Measurements from ENCODE around the gene YTHDF1.
A peak's percentile ranks its signal among the peaks of the same experiment; 100 is the strongest.
"Not testable (repeated sequence)": the region's sequence is repeated elsewhere in the genome, so short reads cannot be mapped to it uniquely, and the experiment has no call there.

Gene YTHDF1

GRCh38 chr20:63216041-63216848 lies at the start of gene YTHDF1:
YTHDF1 (minus strand) TSS chr20:63216131; CDS start chr20:63215892, 239 bp downstream.
- DNase-seq: peak; percentile 96

GRCh38 chr20:63264519-63264918 lies 48.6 kb upstream of the YTHDF1 start:
- no peak for DNase-seq

- DNase-seq: no peak
Measured at GRCh38 chr20:63264000-63264399, 48.1 kb upstream of the YTHDF1 start.

- no peak for DNase-seq
Measured at GRCh38 chr20:63262836-63263235, 46.9 kb upstream of the YTHDF1 start.

- DNase-seq: no peak
Measured at GRCh38 chr20:63261795-63262528, 46.0 kb upstream of the YTHDF1 start.

- DNase-seq: no peak
Measured at GRCh38 chr20:63261060-63261794, 45.3 kb upstream of the YTHDF1 start.

- no peak for DNase-seq
Measured at GRCh38 chr20:63260521-63260920, 44.6 kb upstream of the YTHDF1 start.

GRCh38 chr20:63259734-63260460 lies 44.0 kb upstream of the YTHDF1 start:
- no peak for DNase-seq

GRCh38 chr20:63258781-63259180 lies 42.9 kb upstream of the YTHDF1 start:
- DNase-seq: no peak

GRCh38 chr20:63257629-63258028 lies 41.7 kb upstream of the YTHDF1 start:
- no peak for DNase-seq

GRCh38 chr20:63256954-63257353 lies 41.0 kb upstream of the YTHDF1 start:
- no peak for DNase-seq

- no peak for DNase-seq
Measured at GRCh38 chr20:63255931-63256704, 40.2 kb upstream of the YTHDF1 start.

- no peak for DNase-seq
Measured at GRCh38 chr20:63254606-63255384, 38.9 kb upstream of the YTHDF1 start.

GRCh38 chr20:63254232-63254605 lies 38.3 kb upstream of the YTHDF1 start, which contains the start of gene NKAIN4:
NKAIN4 (minus strand) TSS chr20:63254463; CDS start chr20:63254450, 13 bp downstream.
- DNase-seq: no peak

- DNase-seq: no peak
Measured at GRCh38 chr20:63253438-63254231, 37.7 kb upstream of the YTHDF1 start.

GRCh38 chr20:63253065-63253437 lies 37.1 kb upstream of the YTHDF1 start:
- no peak for DNase-seq

GRCh38 chr20:63252284-63252711 lies 36.4 kb upstream of the YTHDF1 start:
- DNase-seq: no peak

- DNase-seq: not testable (repeated sequence)
Measured at GRCh38 chr20:63251350-63251749, 35.4 kb upstream of the YTHDF1 start.

GRCh38 chr20:63249891-63250290 lies 34.0 kb upstream of the YTHDF1 start:
- DNase-seq: no peak

Measured in activated naive CD4-positive, alpha-beta T cell treated with anti-CD3 and anti-CD28 coated beads, Interleukin-2, amount 50 U/mL, for 16 hours (primary cell).